ENCODE results near the gene INO80C.
"Not testable (repeated sequence)": the region's sequence is repeated elsewhere in the genome, so short reads cannot be mapped to it uniquely, and the experiment has no call there.

Gene INO80C

GRCh38 chr18:35512761-35513160 lies 15.0 kb upstream of the INO80C start:
- no peak for DNase-seq

- DNase-seq: no peak
These were observed 14.1 kb upstream of the INO80C start for GRCh38 chr18:35511833-35512232.

DNA sequence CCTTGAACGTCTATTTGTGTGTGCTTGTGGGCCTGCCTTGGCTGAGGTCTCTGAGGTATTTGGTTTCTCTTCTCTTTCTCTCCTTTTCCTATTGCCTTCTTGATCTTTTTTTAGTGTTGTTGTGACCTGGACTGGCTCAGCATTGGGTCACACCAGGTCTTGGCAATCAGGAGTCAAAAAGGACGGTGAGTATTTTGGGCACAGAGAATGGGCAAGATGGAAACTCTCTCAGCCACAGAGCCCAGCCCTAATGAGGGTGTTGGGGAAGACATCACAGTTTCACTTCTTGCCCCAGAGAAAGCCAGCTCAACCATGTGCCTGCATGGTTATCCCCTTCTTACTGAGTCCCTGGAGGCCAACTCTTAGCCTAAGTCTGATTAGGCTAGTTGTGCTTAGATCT lies 13.7 kb upstream of the INO80C start:
- DNase-seq: no peak

GRCh38 chr18:35510076-35510651 lies 12.4 kb upstream of the INO80C start:
- no peak for DNase-seq

DNA sequence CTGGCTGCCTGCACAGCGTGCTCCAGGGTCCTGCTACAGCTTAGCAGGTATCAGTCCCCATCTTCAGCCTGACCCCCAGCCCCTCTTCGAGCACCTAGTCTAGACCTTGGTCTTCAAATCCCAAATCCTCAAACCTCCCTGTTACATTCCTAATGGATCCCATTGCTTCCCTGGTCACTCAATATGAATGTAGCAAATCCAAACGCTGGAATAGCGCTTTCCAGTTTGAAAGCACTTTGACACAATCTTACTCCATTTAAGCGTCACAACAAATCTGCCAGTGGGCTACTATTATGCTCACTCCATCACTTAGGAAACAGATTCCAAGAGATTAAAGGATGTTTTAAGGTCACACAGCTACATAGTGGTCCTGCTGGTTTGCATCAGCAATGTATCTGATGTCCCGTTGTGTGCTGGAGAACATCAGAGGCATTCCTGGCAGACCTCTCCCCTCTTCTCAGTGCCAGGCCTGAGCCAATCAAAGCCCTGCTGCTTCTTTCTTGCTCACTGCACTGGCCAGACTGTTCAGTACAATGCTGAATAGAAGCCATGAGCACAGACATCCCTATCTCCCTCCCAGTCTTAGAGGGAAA lies 11.1 kb upstream of the INO80C start:
- DNase-seq: no peak

- DNase-seq: no peak
These were observed 10.3 kb upstream of the INO80C start for GRCh38 chr18:35508030-35508429.

DNA sequence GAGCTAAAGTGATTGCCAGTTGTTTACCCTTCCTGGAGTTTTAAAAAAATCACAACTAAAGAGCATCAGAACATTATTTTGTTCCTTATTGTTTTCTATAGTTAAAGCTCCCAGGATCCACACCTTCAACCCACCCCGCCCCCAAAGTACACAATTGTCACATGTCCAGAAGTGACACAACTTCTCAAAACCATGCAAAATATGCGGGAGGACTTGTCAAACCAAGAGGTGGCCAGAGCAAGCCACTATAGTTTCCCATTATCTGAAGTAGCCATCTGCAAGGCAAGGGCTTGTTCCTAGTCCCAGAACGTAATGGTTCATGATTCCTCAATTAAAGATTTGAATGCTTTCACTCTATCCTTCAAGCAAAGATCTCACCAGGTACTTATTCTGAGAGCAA lies 9.9 kb upstream of the INO80C start:
- no peak for DNase-seq

GRCh38 chr18:35507192-35507591 lies 9.4 kb upstream of the INO80C start:
- no peak for DNase-seq

DNA sequence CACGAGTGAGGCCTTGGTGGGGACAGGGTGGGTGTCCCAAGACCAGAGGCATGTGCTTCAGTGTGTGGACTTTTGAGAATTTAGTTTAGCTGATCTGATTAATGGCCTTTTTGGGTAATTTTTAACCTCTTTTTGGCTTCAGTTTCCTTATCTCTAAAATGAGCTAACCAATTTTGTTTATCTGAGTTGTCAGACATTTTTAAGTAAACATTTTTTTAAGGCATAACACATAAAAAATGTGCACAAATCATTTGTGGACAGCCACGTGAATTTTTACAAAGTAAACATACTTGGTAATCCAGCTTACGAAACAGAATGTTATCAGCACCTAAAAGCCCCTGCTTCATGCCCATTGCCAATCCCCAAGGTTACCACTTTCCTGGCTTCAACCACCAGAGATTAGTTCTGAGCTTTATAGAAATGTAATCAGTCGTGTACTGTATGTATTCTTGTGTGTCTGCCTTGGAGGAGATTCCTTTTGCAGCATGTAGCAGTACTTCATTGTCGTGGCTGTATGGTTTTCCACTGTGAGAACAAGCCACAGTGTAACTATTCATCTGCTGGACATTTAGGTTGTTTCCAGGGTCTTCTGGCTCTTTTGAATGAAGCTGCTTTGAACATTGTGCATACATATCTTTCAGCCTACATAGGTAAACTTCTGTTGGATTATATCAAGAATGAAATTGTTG lies 8.4 kb upstream of the INO80C start:
- DNase-seq: no peak

DNA sequence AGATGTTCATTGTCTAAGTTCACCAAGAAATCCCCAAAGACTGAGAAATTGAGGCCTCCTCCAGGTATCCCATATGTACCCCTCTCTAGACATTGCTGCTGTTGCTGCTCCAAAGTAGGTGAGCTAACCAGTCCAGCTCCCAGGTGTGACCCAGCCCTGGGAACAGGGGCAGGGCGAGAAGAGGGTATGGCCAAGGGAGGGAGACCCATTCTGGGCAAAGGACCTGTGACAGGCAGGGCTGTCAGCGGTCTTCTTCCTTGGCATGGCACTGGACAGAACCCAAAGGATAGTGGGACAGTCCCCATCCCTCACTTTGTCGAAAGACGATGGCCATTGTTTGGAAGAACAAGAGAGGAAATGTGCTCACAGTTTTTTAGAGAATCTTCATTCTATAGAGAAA lies 7.2 kb upstream of the INO80C start:
- no peak for DNase-seq

- no peak for DNase-seq
These were observed 4.3 kb upstream of the INO80C start for GRCh38 chr18:35502052-35502451.

- no peak for DNase-seq
These were observed 3.6 kb upstream of the INO80C start for GRCh38 chr18:35501369-35501768.

- no peak for DNase-seq
These were observed 2.4 kb upstream of the INO80C start for GRCh38 chr18:35500113-35500512.

GRCh38 chr18:35497027-35497369 lies 762 bp downstream of the INO80C start:
- DNase-seq: peak; percentile 2

- no peak for DNase-seq
These were observed 2.0 kb downstream of the INO80C start for GRCh38 chr18:35495536-35496314.

GRCh38 chr18:35494251-35495220 lies 3.2 kb downstream of the INO80C start:
- no peak for DNase-seq

GRCh38 chr18:35491700-35492077 lies 6.1 kb downstream of the INO80C start:
- DNase-seq: no peak

GRCh38 chr18:35490894-35491699 lies 6.7 kb downstream of the INO80C start:
- no peak for DNase-seq

- no peak for DNase-seq
These were observed 7.8 kb downstream of the INO80C start for GRCh38 chr18:35489913-35490490.

DNA sequence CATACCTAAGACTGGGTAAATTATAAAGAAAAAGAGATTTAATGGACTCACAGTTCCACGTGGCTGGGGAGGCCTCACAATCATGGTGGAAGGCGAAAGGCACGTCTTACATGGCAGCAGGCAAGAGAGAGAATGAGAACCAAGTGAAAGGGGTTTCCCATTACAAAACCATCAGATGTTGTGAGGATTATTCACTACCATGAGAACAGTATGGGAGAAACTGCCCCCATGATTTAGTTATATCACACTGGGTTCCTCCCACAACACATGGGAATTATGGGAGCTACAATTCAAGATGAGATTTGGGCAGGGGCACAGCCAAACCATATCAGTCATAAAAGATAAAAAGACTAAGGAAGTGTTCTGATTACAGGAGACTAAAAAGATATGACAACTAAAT lies 8.5 kb downstream of the INO80C start:
- DNase-seq: not testable (repeated sequence)

DNA sequence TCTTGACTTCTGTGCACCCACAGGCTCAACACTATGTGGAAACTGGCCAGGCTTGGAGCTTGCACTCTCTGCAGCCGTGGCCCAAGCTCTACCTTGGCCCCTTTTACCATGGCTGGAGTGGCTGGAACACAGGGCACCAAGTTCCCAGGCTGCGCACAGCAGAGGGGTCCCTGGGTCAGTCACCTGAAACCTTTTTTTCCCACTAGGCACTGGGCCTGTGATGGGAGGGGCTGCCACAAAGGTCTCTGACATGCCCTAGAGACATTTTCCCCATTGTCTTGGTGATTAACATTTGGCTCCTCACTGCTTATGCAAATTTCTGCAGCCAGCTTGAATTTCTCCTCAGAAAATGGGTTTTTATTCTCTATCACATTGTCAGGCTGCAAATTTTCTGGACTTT lies 9.4 kb downstream of the INO80C start:
- DNase-seq: not testable (repeated sequence)
